ENCODE results near the gene RHOJ.

The RHOJ gene

GRCh38 chr14:63209160-63209559 is 4.9 kb downstream of the RHOJ start:
- no peak for FAIRE-seq

- FAIRE-seq, result no peak
These were observed 6.6 kb downstream of the RHOJ start for GRCh38 chr14:63210812-63211211.

GRCh38 chr14:63212209-63212608 is 8.0 kb downstream of the RHOJ start:
- FAIRE-seq, result no peak

- FAIRE-seq, result no peak
These were observed 8.7 kb downstream of the RHOJ start for GRCh38 chr14:63212776-63213500.

GRCh38 chr14:63214417-63215196 is 10.4 kb downstream of the RHOJ start:
- no peak for FAIRE-seq

- no peak for FAIRE-seq
These were observed 16.3 kb downstream of the RHOJ start for GRCh38 chr14:63220526-63220925.

GRCh38 chr14:63223596-63223995 is 19.4 kb downstream of the RHOJ start:
- FAIRE-seq, result no peak

GRCh38 chr14:63224196-63224595 is 20.0 kb downstream of the RHOJ start:
- FAIRE-seq, result no peak

- no peak for FAIRE-seq
These were observed 24.0 kb downstream of the RHOJ start for GRCh38 chr14:63228217-63228616.

- FAIRE-seq, result no peak
These were observed 25.3 kb downstream of the RHOJ start for GRCh38 chr14:63229330-63230059.

GRCh38 chr14:63231766-63232165 is 27.5 kb downstream of the RHOJ start:
- no peak for FAIRE-seq

GRCh38 chr14:63237791-63238190 is 33.5 kb downstream of the RHOJ start:
- no peak for FAIRE-seq

GRCh38 chr14:63240221-63240620 is 36.0 kb downstream of the RHOJ start:
- no peak for FAIRE-seq

- no peak for FAIRE-seq
These were observed 36.9 kb downstream of the RHOJ start for GRCh38 chr14:63241096-63241495.

- FAIRE-seq, result no peak
These were observed 39.4 kb downstream of the RHOJ start for GRCh38 chr14:63243646-63244045.

GRCh38 chr14:63245893-63246292 is 41.6 kb downstream of the RHOJ start:
- no peak for FAIRE-seq

GRCh38 chr14:63248211-63248610 is 44.0 kb downstream of the RHOJ start:
- no peak for FAIRE-seq

GRCh38 chr14:63249092-63249491 is 44.8 kb downstream of the RHOJ start:
- FAIRE-seq, result no peak

- no peak for FAIRE-seq
These were observed 53.1 kb downstream of the RHOJ start for GRCh38 chr14:63257299-63257698.

GRCh38 chr14:63262446-63262845 is 58.2 kb downstream of the RHOJ start:
- FAIRE-seq, result no peak

GRCh38 chr14:63266106-63266505 is 61.9 kb downstream of the RHOJ start:
- no peak for FAIRE-seq

- no peak for FAIRE-seq
These were observed 62.9 kb downstream of the RHOJ start for GRCh38 chr14:63267171-63267570.

- FAIRE-seq, result no peak
These were observed 64.5 kb downstream of the RHOJ start for GRCh38 chr14:63268771-63269170.

Data from TTC549 (cell line).